HG03108 (cell line): ENCODE results near the gene ENTPD7.
"Not testable (repeated sequence)": the region's sequence is repeated elsewhere in the genome, so short reads cannot be mapped to it uniquely, and the experiment has no call there.

Experiments
- ATAC-seq: cut with Tn5 transposase; IDR thresholded peaks from one replicate; pipeline ENCODE4 v1.9.1; 2021; ENCODE audit warnings: moderate library complexity; ENCODE audit not compliant: unreplicated experiment

ENTPD7 gene

GRCh38 chr10:99742254-99742653 lies 82.9 kb downstream of the ENTPD7 start:
- ATAC-seq, result no peak

GRCh38 chr10:99742701-99743100 lies 83.4 kb downstream of the ENTPD7 start:
- no peak for ATAC-seq

- ATAC-seq, result no peak
Observed at GRCh38 chr10:99743841-99744240, 84.5 kb downstream of the ENTPD7 start.

GRCh38 chr10:99746166-99746565 lies 86.9 kb downstream of the ENTPD7 start:
- ATAC-seq, result not testable (repeated sequence)

GRCh38 chr10:99748823-99749451 lies 89.6 kb downstream of the ENTPD7 start:
- ATAC-seq, result no peak

GRCh38 chr10:99750641-99751040 lies 91.3 kb downstream of the ENTPD7 start:
- no peak for ATAC-seq

- ATAC-seq, result no peak
Observed at GRCh38 chr10:99754670-99755069, 95.4 kb downstream of the ENTPD7 start.
